Measurements from ENCODE around the gene CD82. TPM values are rescaled to one million over a fixed set of nuclear protein-coding genes. Genes with fewer than 3 reads are reported as not detected.

CD82 gene
- total RNA-seq, 3 donors from 2014 or later, result 27.2 to 43.2 (median 29.6) TPM

DNA sequence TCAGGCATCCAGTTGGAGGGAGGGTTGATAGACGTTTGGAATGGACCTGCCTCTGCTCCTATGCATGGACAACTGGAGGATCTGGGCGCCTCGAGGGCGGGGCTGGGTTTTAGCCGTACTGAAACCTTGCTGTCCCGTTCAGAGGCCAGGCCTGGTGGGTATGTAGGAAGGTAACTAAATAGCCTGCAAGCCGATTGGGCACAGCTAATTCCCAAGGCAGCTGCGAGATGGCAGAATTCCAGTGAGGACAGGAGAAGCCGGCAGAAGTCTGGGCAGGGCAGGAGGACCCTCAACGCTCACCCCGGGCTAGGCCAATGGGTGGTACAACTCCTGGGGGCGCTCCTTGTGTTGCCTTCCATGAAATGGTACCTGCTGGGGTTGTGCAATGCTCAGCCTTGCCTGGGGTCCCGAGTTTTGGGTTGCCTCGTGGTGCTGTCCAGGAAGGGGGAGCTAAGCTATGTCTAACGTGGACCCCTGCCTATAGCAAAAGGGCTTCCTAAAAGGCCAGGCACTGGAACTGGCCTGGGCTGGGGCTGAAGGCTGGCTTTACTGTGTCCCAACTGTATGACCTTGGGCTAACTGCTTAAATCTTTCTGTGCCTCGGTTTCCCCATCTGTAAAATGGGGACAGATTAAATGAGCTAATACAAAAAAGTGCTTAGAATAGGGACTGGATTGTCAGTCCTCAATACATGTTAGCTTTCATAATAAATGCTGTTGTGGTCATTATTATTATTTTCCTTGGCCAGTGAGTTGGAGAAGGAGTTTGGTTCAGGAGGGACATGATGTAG, 30.1 kb upstream of the CD82 start:
- ATAC-seq (no peak), DNase-seq (no peak)
- intact Hi-C loops (cut with DNase I, micrococcal nuclease), result loop anchor here in 1 of 2 donors (5.0 kb wide), 1 partner anchor 248 kb away; no protein-coding TSS in a partner anchor
- Histone ChIP-seq H3K9me3 (no peaks in the 10 kb centered on the region), H3K4me3 (no peak overlapping the region), H3K36me3 (ENCODE audit: low read depth) (no peaks in the 10 kb centered on the region), H3K4me1 (ENCODE audit: low read depth) (no peaks in the 10 kb centered on the region)
- TF ChIP-seq, protein P1, sequence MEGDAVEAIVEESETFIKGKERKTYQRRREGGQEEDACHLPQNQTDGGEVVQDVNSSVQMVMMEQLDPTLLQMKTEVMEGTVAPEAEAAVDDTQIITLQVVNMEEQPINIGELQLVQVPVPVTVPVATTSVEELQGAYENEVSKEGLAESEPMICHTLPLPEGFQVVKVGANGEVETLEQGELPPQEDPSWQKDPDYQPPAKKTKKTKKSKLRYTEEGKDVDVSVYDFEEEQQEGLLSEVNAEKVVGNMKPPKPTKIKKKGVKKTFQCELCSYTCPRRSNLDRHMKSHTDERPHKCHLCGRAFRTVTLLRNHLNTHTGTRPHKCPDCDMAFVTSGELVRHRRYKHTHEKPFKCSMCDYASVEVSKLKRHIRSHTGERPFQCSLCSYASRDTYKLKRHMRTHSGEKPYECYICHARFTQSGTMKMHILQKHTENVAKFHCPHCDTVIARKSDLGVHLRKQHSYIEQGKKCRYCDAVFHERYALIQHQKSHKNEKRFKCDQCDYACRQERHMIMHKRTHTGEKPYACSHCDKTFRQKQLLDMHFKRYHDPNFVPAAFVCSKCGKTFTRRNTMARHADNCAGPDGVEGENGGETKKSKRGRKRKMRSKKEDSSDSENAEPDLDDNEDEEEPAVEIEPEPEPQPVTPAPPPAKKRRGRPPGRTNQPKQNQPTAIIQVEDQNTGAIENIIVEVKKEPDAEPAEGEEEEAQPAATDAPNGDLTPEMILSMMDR (IDR thresholded peaks at IDR 0.05), result no peak

DNA sequence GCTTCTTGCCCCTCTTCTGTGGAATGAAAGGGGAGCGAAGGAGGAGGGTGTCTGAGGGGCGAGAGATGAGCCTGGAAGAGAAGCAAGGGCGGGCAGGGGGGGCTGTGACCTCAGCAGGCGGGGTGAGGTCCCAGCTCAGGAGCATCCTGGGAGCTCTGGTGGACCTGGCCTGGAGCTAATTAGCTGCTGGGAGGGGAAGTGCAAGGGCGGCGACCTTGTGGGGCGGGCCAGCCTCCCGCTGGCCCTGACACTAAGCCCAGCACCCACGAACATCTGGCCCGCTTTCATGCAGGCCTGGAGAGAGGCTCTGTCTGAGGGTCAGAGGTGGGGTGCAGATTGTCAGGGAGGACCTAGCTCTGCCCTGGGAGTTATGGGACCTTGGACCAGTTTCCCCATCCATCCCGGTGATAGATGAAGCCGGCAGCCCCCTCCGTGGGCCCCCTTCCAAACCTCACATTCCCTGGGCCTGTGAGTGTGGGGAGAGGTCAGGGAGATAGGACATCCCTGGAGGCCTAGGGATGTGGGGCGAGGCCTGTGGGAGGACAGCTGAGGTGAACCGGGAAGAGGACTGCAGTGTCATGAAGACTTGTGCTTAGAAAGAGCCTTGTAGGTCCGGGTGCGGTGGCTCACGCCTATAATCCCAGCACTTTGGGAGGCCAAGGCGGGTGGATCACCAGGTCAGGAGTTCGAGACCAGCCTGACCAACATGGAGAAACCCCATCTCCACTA, 28.5 kb upstream of the CD82 start:
- Histone ChIP-seq H3K36me3 (ENCODE audit: low read depth) (no peaks in the 10 kb centered on the region), H3K4me1 (ENCODE audit: low read depth) (no peaks in the 10 kb centered on the region), H3K9me3 (no peaks in the 10 kb centered on the region), H3K4me3 (no peak overlapping the region)
- TF ChIP-seq, protein P1 (IDR thresholded peaks at IDR 0.05), result no peak
- ATAC-seq (no peak), DNase-seq (no peak)
- intact Hi-C loops (cut with DNase I, micrococcal nuclease), result loop anchor here in 1 of 2 donors (5.0 kb wide), 1 partner anchor 250 kb away; no protein-coding TSS in a partner anchor

DNA sequence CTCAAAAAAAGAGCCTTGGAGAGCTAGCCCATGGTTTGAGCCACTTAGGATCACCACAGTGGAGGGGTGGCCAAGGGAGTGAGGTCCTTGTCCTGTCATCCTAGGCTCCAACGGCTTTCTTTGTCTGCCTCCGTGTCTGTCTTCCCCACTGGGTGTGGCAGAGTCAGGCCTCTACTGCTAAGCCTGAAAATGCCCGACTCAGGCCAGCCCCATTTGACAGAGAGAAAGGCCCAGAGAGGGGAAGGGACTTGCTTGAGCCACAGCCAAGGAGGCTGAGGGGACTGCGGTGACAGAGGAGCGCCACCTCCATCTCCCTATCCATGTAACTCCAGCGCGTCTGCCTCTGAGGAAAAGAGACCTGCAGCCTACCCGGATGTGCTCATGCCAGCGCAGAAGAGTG, 27.8 kb upstream of the CD82 start:
- TF ChIP-seq, protein P1 (IDR thresholded peaks at IDR 0.05), result no peak
- H3K36me3 ChIP-seq (ENCODE audit: low read depth), result no peaks in the 10 kb centered on the region
- no peaks in the 10 kb centered on the region for H3K9me3 ChIP-seq
- no peak overlapping the region for H3K4me3 ChIP-seq
- intact Hi-C loops (cut with DNase I, micrococcal nuclease), result loop anchor here (2.0 to 5.0 kb wide), 2 partner anchors 250 to 251 kb away; no protein-coding TSS in a partner anchor
- DNase-seq (no peak), ATAC-seq (no peak)
- no peaks in the 10 kb centered on the region for H3K4me1 ChIP-seq (ENCODE audit: low read depth)

DNA sequence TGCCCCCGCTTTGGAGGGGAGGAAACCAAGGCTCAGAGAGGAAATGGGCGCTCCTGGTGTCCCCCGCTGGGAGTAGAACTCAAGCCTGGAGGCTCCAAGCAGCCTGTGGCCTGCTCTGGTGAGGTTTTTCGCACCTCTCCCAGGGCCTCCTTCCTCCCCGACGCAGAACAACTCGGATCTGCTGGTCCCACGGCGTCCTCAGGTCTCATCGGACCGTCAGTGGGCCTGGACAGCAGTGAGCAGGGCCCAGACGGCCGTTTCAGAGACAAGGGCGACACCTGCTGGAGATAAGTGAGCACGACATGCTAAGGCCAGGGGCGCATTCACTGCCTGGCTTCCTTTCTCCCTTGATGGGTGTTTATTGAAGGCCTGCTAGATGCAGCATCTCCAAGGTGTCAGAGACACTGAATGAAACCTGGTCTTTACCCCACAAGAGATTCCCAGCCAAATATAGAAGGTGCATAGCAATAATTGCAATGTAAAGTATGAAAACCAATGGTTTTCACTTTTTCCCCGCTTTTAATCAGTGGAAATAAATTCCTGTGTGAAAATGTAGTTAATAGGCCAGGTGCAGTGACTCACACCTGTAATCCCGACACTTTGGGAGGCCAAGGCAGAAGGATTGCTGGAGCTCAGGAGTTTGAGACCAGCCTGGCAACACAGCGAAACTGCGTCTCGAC, 26.9 kb upstream of the CD82 start:
- Histone ChIP-seq H3K4me3 (no peak overlapping the region), H3K9me3 (no peaks in the 10 kb centered on the region), H3K36me3 (ENCODE audit: low read depth) (no peaks in the 10 kb centered on the region), H3K4me1 (ENCODE audit: low read depth) (no peaks in the 10 kb centered on the region)
- peak; percentile 95 for ATAC-seq
- intact Hi-C loops (cut with DNase I, micrococcal nuclease), result loop anchor here (2.0 to 5.0 kb wide), 2 partner anchors 251 to 252 kb away; no protein-coding TSS in a partner anchor
- DNase-seq, result peak; percentile 65 to 83 (median 80)
- TF ChIP-seq, protein P1 (IDR thresholded peaks at IDR 0.05), result peak; percentile 92

DNA sequence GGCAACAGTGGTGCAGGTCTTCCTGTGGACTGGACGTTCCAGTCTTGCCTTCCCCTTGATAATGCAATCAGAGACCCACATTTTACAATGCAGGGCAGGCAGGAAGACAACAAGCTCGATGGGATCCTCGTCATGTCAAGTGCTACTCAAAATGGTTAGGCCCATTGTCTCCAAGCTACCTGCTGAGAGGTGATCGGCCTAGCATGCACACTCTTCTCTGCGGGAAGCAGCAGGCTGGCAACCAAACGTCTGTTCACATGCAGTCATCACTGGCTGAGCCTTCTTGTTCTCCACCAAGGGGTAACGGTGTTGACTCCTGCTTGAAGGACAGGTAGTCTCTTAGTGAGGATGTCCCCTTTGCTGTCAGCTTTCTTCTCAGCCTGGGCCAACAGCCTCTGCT, 25.5 kb upstream of the CD82 start:
- no peaks in the 10 kb centered on the region for H3K4me1 ChIP-seq (ENCODE audit: low read depth)
- ATAC-seq, result no peak
- DNase-seq, result no peak
- TF ChIP-seq, protein P1 (IDR thresholded peaks at IDR 0.05), result no peak
- H3K36me3 ChIP-seq (ENCODE audit: low read depth), result no peaks in the 10 kb centered on the region
- no peak overlapping the region for H3K4me3 ChIP-seq
- intact Hi-C loops (cut with DNase I, micrococcal nuclease), result loop anchor here (2.0 to 5.0 kb wide), 2 partner anchors 253 kb away; no protein-coding TSS in a partner anchor
- H3K9me3 ChIP-seq, result no peaks in the 10 kb centered on the region
